HepG2 (cell line): Measurements from ENCODE around the gene PAX7. TPM values are rescaled to one million over a fixed set of nuclear protein-coding genes. Genes with fewer than 3 reads are reported as not detected.

Experiments
- ATAC-seq: fragments of 200-7000 bp; cut with Tn5 transposase; 3 replicates; pipeline ENCODE4 v1.9.1; 2020; ENCODE audit warnings: mild to moderate bottlenecking, moderate library complexity
- BruUV-seq: library from RNA; stranded (reverse); fragments of 400-500 nt; replicated peaks from 2 replicates; lab custom pipeline; 2021; lab: Mats Ljungman, UMichigan
- CTCF ChIA-PET: fragments of 300-600 bp; formaldehyde crosslinking; extraction: SDS; loops from one replicate; lab custom pipeline; 2021; ENCODE audit warnings: low total read pairs, inconsistent platforms, low intra/inter-chr PET ratio; lab: Yijun Ruan, JAX
- POLR2A ChIA-PET: fragments of 350-600 bp; sonication (Branson Sonifier 250); formaldehyde crosslinking; loops from one replicate; lab custom pipeline; 2020; ENCODE audit warnings: antibody characterized with exemption, inconsistent platforms; lab: Yijun Ruan, JAX
- DNase-seq: peaks from one replicate; pipeline ENCODE4 v3.0.0-alpha.2; 2015; ENCODE audit warnings: low spot score
- FAIRE-seq: peaks from 3 replicates; lab custom pipeline; 2011; peaks lifted over from hg19 to GRCh38; lab: Jason Lieb, UNC
- H2AFZ ChIP-seq: one replicate; pipeline ENCODE4 v1.6.1; 2011; ENCODE audit warnings: low read length, inconsistent platforms
- H3K27ac ChIP-seq: fragments of 300-600 bp; 3 replicates; pipeline ENCODE4 v1.8.0; 2011; ENCODE audit warnings: mixed run types, mild to moderate bottlenecking, mixed read lengths, low read length, inconsistent platforms; ENCODE audit not compliant: insufficient read depth; ENCODE audit errors: extremely low read length
- H3K27me3 ChIP-seq, 2 experiments: fragments of 200-600 bp in 1 of 2; 2 replicates in 1 of 2; 3 replicates in 1 of 2; pipeline versions ENCODE4 v1.6.0 to v1.8.0; 2011; ENCODE audit warnings: low read length in 2 of 2, mild to moderate bottlenecking in 2 of 2, moderate library complexity in 2 of 2, inconsistent platforms in 1 of 2; ENCODE audit not compliant: insufficient read depth in 2 of 2, control insufficient read depth in 1 of 2
- H3K36me3 ChIP-seq, 2 experiments: fragments of 200-600 bp in 1 of 2; replicated peaks in 1 of 2; 2 replicates in 1 of 2; 3 replicates in 1 of 2; pipeline versions ENCODE4 v1.5.1 to v1.8.0; 2011; ENCODE audit warnings: low read length in 2 of 2, inconsistent platforms in 1 of 2; ENCODE audit not compliant: insufficient read depth in 2 of 2, control insufficient read depth in 1 of 2
- H3K4me1 ChIP-seq: 2 replicates; pipeline ENCODE4 v1.5.1; 2012; ENCODE audit warnings: low read length, inconsistent platforms; ENCODE audit not compliant: insufficient read depth
- H3K4me2 ChIP-seq: 2 replicates; pipeline ENCODE4 v1.6.0; 2011; ENCODE audit warnings: low read depth, low read length, inconsistent platforms
- H3K4me3 ChIP-seq, 3 experiments: fragments of 200-600 bp in 1 of 3; sonication (generic), shearing (Covaris generic) in 1 of 3; replicated peaks in 1 of 3; 2 replicates each; pipeline ENCODE4 v1.5.1; 2011 to 2016; ENCODE audit warnings: low read length in 3 of 3, inconsistent platforms in 2 of 3, low read depth in 2 of 3, mild to moderate bottlenecking in 2 of 3, control low read depth in 1 of 3, mixed read lengths in 1 of 3; ENCODE audit not compliant: insufficient read depth in 1 of 3
- H3K79me2 ChIP-seq: one replicate; pipeline ENCODE4 v1.6.1; 2011; ENCODE audit warnings: low read length, inconsistent platforms; ENCODE audit not compliant: insufficient read depth
- H3K9ac ChIP-seq: 2 replicates; pipeline ENCODE4 v1.6.0; 2011; ENCODE audit warnings: mild to moderate bottlenecking, low read depth, low read length, inconsistent platforms; ENCODE audit not compliant: insufficient read depth
- H3K9me3 ChIP-seq: 2 replicates; pipeline ENCODE4 v1.5.1; 2012; ENCODE audit warnings: mild to moderate bottlenecking, low read length
- H4K20me1 ChIP-seq: 2 replicates; pipeline ENCODE4 v1.6.0; 2011; ENCODE audit warnings: inconsistent platforms, mild to moderate bottlenecking, low read length, moderate library complexity; ENCODE audit not compliant: insufficient read depth
- ARHGAP35 ChIP-seq: sonication (generic); formaldehyde crosslinking; IDR thresholded peaks from 2 replicates; pipeline ENCODE4 v1.9.0; 2022; ENCODE audit warnings: mild to moderate bottlenecking, inconsistent platforms, moderate library complexity, missing genetic modification reagents, borderline replicate concordance
- ATRX ChIP-seq: sonication (generic); formaldehyde crosslinking; IDR thresholded peaks from 2 replicates; pipeline ENCODE4 v1.4.0; 2020; ENCODE audit warnings: missing genetic modification reagents, borderline replicate concordance
- CBX5 ChIP-seq: sonication (generic); formaldehyde crosslinking; IDR thresholded peaks from 2 replicates; pipeline ENCODE4 v1.4.0; 2020; ENCODE audit warnings: missing genetic modification reagents, borderline replicate concordance
- CENPBD1 ChIP-seq: sonication (generic); formaldehyde crosslinking; IDR thresholded peaks from 2 replicates; pipeline ENCODE4 v1.8.0; 2022; ENCODE audit warnings: missing genetic modification reagents, low read depth, mild to moderate bottlenecking, borderline replicate concordance
- E2F2 ChIP-seq: sonication (generic); formaldehyde crosslinking; IDR thresholded peaks from 2 replicates; pipeline ENCODE4 v1.4.0; 2020; ENCODE audit warnings: missing genetic modification reagents, borderline replicate concordance
- FOXP1 ChIP-seq, 2 experiments: fragments of 450-650 bp in 1 of 2; IDR thresholded peaks; 2 replicates each; pipeline ENCODE4 v1.6.1; 2017 to 2018; ENCODE audit warnings: antibody characterized with exemption in 1 of 2
- IKZF5 ChIP-seq: IDR thresholded peaks from 2 replicates; pipeline ENCODE4 v1.6.1; 2018; ENCODE audit warnings: missing genetic modification reagents, mild to moderate bottlenecking, missing compliant biosample characterization
- MLXIP ChIP-seq: sonication (generic); formaldehyde crosslinking; IDR thresholded peaks from 2 replicates; pipeline ENCODE4 v1.9.0; 2021; ENCODE audit warnings: missing genetic modification reagents, borderline replicate concordance
- RNF2 ChIP-seq: fragments of 450-650 bp; conservative IDR thresholded peaks from 2 replicates; pipeline ENCODE4 v1.6.1; 2016; ENCODE audit warnings: low read depth
- SALL1 ChIP-seq: sonication (generic); formaldehyde crosslinking; IDR thresholded peaks from 2 replicates; pipeline ENCODE4 v1.8.0; 2022; ENCODE audit warnings: mild to moderate bottlenecking, missing genetic modification reagents
- ZFP91 ChIP-seq: sonication (generic); formaldehyde crosslinking; IDR thresholded peaks from 2 replicates; pipeline ENCODE4 v1.9.0; 2022; ENCODE audit warnings: missing genetic modification reagents, mild to moderate bottlenecking, borderline replicate concordance
- ZNF17 ChIP-seq: sonication (generic); formaldehyde crosslinking; IDR thresholded peaks from 2 replicates; pipeline ENCODE4 v1.5.0; 2020; ENCODE audit warnings: mild to moderate bottlenecking, missing genetic modification reagents
- ZNF567 ChIP-seq: sonication (generic); formaldehyde crosslinking; IDR thresholded peaks from 2 replicates; pipeline ENCODE4 v1.8.1; 2023; ENCODE audit warnings: mild to moderate bottlenecking, missing genetic modification reagents, borderline replicate concordance
- ZNF644 ChIP-seq: IDR thresholded peaks from 2 replicates; pipeline ENCODE4 v1.6.1; 2016; ENCODE audit warnings: low read depth
- ZNF775 ChIP-seq: sonication (generic); formaldehyde crosslinking; IDR thresholded peaks from 2 replicates; pipeline ENCODE4 v1.4.0; 2020; ENCODE audit warnings: missing genetic modification reagents, mild to moderate bottlenecking, moderate library complexity, borderline replicate concordance
- ZNF83 ChIP-seq: sonication (generic); formaldehyde crosslinking; IDR thresholded peaks from 2 replicates; pipeline ENCODE4 v1.4.0; 2020; ENCODE audit warnings: missing genetic modification reagents, mild to moderate bottlenecking, borderline replicate concordance
- WGBS: methylation state at CpG from one replicate; pipeline ENCODE4 v1.1.6; 2017; ENCODE audit warnings: low lambda C conversion rate; 5-methylcytosine and 5-hydroxymethylcytosine counted together
- in situ Hi-C: cut with HindIII; loops from 2 replicates; pipeline ENCODE4 v1.10.0; 2017; ENCODE audit warnings: low pct_unique_long_range_greater_than_20kb; ENCODE audit not compliant: extremely low pct_ligation_motif_present
- intact Hi-C: fragments of 100-400 bp; cut with micrococcal nuclease; formaldehyde crosslinking; loops from one replicate; pipeline ENCODE4 v1.10.0; 2022; ENCODE audit not compliant: unreplicated experiment
- polyA plus RNA-seq, 8 experiments: library from polyadenylated mRNA; depleted of rRNA in 3 of 8; stranded (reverse) in 7 of 8; unstranded in 1 of 8; fragments of >200 nt; fragmentation: Illumina TruSeq in 4 of 8; extraction: Trizol in 4 of 8; gene quantifications; 2 replicates each; pipeline versions ENCODE4 v1.2.1 to v1.2.3, GENCODE V29; 2011 to 2016; ENCODE audit warnings: low read depth in 4 of 8, missing spikeins in 1 of 8, mixed read lengths in 1 of 8; ENCODE audit not compliant: insufficient read depth in 1 of 8
- total RNA-seq, 5 experiments: library from RNA; depleted of rRNA; stranded (reverse); fragments of >200 nt; fragmentation: Illumina TruSeq; extraction: Trizol; gene quantifications; 2 replicates each; pipeline ENCODE4 v1.2.3, GENCODE V29; 2016; ENCODE audit warnings: low read depth in 1 of 5

The PAX7 gene
- total and polyA plus RNA-seq, 2 of the 13 experiments (the other 11 are each of a cell fraction or from before 2014, with no cell fraction given) = not detected

- peaks cover 4 to 85% of the 10 kb centered on the region in 2 experiments; a peak in 4 of 5 replicates for H3K27me3 ChIP-seq
- no peak overlapping the region for H2AFZ ChIP-seq
- DNase-seq (no peak), ATAC-seq (no peak), FAIRE-seq (no peak)
- WGBS = 24% methylated on average over 17 of the region's 17 CpGs
- ChIA-PET POLR2A (no interaction called here), CTCF (no interaction called here)
- no peaks in the 10 kb centered on the region for H3K9me3 ChIP-seq
- no peaks in the 10 kb centered on the region for H3K79me2 ChIP-seq
- in situ Hi-C loops (no loop called here), intact Hi-C loops (no loop called here)
- H3K4me3 ChIP-seq = no peak overlapping the region
- H3K4me2 ChIP-seq = no peak overlapping the region
- H4K20me1 ChIP-seq = no peaks in the 10 kb centered on the region; the same call in 1 of the 2 replicates
- TF ChIP-seq CBX5 (CRISPR knock-in tag) = no peak
- TF ChIP-seq CENPBD1 (CRISPR knock-in tag) = no peak
- TF ChIP-seq ZNF567 (CRISPR knock-in tag) = no peak
- no peak for TF ChIP-seq FOXP1 (IDR thresholded peaks at IDR 0.05)
- TF ChIP-seq FOXP1 (CRISPR knock-in tag; IDR thresholded peaks at IDR 0.05) = no peak
- no peak for TF ChIP-seq RNF2
- TF ChIP-seq ZNF83 (CRISPR knock-in tag) = no peak
- no peak for TF ChIP-seq ZNF17 (CRISPR knock-in tag)
- no peak for TF ChIP-seq ZNF775
- no peak for TF ChIP-seq MLXIP (CRISPR knock-in tag)
- TF ChIP-seq ZNF644 = no peak
- no peak for TF ChIP-seq ZFP91 (CRISPR knock-in tag)
- TF ChIP-seq SALL1 (CRISPR knock-in tag) = no peak
- TF ChIP-seq ARHGAP35 (CRISPR knock-in tag) = no peak
- TF ChIP-seq IKZF5 (CRISPR knock-in tag) = no peak
- no peak for TF ChIP-seq ATRX
- no peak for TF ChIP-seq E2F2 (CRISPR knock-in tag)
- no TSS peak for BruUV-seq
- H3K4me1 ChIP-seq = no peaks in the 10 kb centered on the region
- H3K27ac ChIP-seq = no peak overlapping the region
- H3K9ac ChIP-seq = no peak overlapping the region
- H3K36me3 ChIP-seq = no peaks in the 10 kb centered on the region
Measured at GRCh38 chr1:18657506-18658201, 27.0 kb downstream of the PAX7 start.
